ENCODE measurements around the gene FRMPD4.
"Not testable (repeated sequence)": the region's sequence is repeated elsewhere in the genome, so short reads cannot be mapped to it uniquely, and the experiment has no call there.

The FRMPD4 gene

DNA sequence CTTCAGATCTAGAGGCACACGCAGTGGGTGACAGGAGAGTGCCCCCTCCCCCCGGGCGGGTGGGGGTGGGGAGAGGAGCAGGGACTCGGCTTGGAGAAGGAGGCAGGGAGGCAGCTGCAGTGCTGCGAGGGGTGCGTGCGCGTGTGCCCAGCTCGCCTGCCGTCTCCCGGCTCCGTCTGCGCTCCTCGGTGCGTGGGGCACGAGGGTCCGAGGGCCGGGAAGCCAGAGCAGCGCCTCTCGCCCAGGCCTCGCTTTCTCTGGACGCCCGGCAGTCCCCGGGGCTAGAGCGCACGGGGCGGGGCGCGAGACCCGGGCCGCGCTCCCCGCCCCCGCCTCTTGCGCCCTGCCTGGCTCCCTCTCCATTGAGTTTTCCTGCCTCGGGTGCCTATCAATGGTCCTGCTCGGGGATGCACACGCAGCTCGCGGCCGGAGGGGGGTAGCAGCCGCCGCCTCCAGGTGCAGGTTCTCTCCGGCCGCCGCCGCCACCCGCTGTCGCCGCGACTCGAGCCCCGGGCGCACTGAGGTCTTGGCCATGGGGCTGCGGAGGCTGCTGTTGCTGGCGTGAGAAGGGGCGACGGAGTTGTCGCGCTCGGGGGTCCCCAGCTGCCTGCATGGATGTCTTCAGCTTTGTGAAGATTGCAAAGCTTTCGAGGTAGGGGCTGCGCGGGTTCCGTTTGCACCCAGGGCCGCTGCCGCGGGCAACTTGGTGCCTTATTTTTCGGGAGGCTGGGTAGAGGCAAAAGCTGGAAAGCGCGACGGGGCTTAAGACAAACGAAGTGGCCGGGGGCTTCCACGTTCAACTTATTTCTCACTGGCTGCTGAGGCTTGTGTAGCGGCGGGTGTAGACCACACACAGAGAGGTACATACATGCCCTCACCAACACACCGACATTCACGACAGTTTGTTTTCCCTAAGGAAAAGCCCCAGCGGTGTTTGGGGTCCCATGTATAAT, at the start of gene FRMPD4:
Gene FRMPD4, plus strand, starts transcription at position 113 of the 953 bp plus-strand sequence. Its CDS starts 499 bp downstream, at position 612.
- no peak for DNase-seq (ENCODE audit: low read depth in 2 of 2, low spot score in 1 of 2)

- no peak for DNase-seq (ENCODE audit: low read depth in 2 of 2, low spot score in 1 of 2)
These were observed 48.5 kb upstream of the FRMPD4 start for GRCh38 chrX:12089740-12090139.

- no peak for DNase-seq (ENCODE audit: low read depth in 2 of 2, low spot score in 1 of 2)
These were observed 25.0 kb upstream of the FRMPD4 start for GRCh38 chrX:12113321-12113720.

- DNase-seq (ENCODE audit: low read depth in 2 of 2, low spot score in 1 of 2): no peak
These were observed 22.9 kb upstream of the FRMPD4 start for GRCh38 chrX:12115377-12115776.

DNA sequence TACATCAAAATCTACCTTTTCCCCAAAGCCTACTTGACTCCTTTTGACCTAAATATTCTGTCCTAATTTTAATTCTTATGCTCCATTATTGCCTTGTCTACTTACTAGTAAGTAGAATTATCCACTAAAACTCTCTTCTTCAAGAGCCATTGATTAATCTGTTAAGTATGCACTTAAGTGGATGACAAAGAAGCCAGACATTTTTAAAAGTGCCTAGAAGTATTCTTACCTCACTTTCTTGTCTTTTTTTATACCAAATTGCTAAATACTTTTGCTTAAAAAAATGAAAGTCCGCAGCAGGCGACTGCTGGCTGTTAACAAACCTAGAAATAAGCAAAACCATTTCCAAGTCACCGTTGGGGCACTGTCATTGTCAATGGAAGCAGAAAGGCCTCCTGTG, 20.1 kb upstream of the FRMPD4 start:
- no peak for DNase-seq (ENCODE audit: low read depth in 2 of 2, low spot score in 1 of 2)

GRCh38 chrX:12128017-12128416, 10.3 kb upstream of the FRMPD4 start:
- DNase-seq (ENCODE audit: low read depth in 2 of 2, low spot score in 1 of 2): no peak

DNA sequence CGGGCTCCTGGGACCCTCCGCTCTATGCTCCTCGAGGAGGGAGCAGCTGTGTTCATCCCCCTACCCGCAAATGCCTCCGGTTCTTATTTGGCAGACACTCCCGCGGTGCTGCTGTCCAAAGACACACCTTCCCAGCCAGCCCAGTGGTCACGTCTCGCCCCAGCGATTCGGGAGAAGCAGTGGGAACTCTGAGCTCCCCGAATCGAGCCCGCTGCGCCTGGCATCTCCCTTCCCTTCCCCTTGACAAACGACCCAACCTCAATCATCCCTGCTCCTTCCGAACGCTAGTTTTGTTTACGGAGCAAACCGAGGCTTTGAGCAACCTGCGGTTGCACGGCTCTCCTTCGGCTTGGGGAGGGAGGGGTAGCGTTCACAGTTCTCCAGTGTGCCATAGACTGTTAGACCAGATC, 317 bp upstream of the FRMPD4 start:
- DNase-seq (ENCODE audit: low read depth in 2 of 2, low spot score in 1 of 2): no peak

GRCh38 chrX:12139934-12140611, 1.8 kb downstream of the FRMPD4 start:
- DNase-seq (ENCODE audit: low read depth in 2 of 2, low spot score in 1 of 2): no peak

- no peak for DNase-seq (ENCODE audit: low read depth in 2 of 2, low spot score in 1 of 2)
These were observed 3.2 kb downstream of the FRMPD4 start for GRCh38 chrX:12141511-12141910.

DNA sequence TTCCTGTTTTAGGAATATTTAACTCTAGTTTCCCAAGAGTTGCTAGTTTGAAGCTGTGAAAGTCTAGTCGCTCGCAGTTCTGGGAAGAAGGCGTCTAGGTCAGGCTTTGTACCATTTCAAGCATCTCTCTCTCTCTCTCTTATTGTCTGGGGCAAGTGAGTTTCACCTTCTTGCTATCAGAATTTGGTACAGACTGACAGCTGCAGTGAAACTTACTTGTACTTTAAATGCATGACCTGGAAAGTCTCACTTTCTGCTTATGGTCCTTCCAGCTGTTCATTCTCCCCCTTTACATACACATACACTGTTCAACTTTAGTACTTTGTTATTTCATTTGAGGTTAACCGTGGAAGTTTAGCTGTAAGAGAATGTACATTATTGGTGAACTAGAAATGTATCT, 4.4 kb downstream of the FRMPD4 start:
- DNase-seq (ENCODE audit: low read depth in 2 of 2, low spot score in 1 of 2): no peak

- DNase-seq (ENCODE audit: low read depth in 2 of 2, low spot score in 1 of 2): no peak
These were observed 7.1 kb downstream of the FRMPD4 start for GRCh38 chrX:12145402-12145801.

DNA sequence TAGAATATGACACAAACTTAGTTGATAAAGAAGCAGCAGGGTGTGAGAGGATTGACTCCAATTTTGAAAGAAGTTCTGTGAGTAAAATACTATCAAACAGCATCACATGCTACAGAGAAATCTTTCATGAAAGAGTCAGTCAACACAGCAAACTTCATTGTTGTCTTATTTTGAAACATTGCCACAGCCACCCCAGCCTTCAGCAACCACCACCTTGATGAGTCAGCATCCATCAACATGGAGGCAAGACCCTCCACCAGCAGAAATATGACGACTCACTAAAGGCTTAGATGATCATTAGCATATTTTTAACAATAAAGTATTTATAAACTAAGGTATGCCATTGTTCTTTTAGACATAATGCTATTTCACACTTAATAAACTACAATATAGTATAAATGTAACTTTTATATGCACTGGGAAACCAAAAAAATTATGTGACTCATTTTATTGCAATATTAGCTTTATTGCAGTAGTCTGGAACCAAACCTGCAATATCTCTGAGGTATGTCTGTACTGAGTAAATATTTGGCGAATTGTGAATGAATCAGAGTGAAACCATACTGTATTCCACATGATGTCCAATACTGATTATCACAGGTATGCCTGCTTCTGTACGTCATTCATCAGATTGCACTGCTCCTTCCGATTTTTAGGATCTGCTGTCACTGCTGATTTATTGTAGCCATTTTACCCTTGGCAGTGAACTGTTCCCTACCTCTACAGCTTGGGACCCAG, 11.6 kb downstream of the FRMPD4 start:
- DNase-seq (ENCODE audit: low read depth in 2 of 2, low spot score in 1 of 2): no peak

DNA sequence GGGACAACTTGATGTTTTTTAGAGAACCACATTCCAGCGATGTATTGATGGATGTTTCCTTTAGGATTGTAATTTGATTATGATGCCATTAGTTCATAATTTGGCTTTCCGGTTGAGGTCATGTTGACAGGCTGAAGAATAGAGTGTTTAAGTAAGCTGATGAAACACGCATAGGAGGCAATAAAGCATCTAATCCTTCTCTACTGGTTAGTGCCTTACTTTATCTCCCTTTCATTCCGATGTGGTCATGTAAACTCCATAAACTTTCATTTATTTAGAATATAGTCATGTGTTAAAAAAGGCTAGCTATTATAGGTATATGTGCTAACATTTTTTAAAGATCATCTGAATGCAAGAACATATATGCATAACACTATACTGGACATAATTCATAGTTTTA, 15.0 kb downstream of the FRMPD4 start:
- DNase-seq (ENCODE audit: low read depth in 2 of 2, low spot score in 1 of 2): no peak

DNA sequence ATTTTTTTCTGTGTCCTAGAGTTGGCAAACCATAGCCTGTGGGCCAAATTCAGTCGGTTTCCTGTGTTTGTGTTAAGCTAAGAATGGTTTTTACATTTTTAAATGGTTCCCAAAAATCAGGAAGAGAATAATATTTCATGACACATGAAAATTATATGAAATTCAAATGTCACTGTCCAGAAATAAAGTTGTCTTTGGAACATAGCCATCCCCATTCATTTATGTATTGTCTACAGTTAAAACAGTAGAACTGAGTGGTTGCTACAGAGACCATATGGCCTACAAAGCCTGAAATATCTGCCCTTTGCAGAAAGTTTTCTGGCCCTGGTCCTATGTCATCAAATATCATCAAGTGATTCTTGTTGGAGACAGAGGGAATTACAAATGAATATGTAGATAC, 15.5 kb downstream of the FRMPD4 start:
- DNase-seq (ENCODE audit: low read depth in 2 of 2, low spot score in 1 of 2): no peak

GRCh38 chrX:12159799-12160198, 21.5 kb downstream of the FRMPD4 start:
- DNase-seq (ENCODE audit: low read depth in 2 of 2, low spot score in 1 of 2): no peak

DNA sequence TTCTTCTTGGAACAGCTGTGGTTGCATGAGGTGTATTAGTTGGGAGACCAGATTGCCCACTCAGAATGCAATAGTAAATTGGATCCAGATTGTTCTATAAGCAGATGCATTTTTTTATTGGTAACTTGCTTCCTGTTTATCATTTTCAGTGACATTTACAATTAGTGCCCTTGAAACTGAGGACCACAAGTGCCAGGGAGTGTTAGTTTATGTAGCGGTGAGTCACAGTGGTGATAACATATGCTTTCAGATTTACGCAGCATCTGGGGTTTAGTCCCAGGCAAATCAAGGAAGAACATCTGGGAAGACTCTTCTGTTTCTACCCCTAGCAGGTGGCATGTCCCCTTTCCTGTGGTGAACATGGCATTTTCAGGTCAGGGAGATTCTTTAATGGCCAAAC, 24.1 kb downstream of the FRMPD4 start:
- no peak for DNase-seq (ENCODE audit: low read depth in 2 of 2, low spot score in 1 of 2)

- DNase-seq (ENCODE audit: low read depth in 2 of 2, low spot score in 1 of 2): not testable (repeated sequence)
These were observed 25.9 kb downstream of the FRMPD4 start for GRCh38 chrX:12164180-12164579.

DNA sequence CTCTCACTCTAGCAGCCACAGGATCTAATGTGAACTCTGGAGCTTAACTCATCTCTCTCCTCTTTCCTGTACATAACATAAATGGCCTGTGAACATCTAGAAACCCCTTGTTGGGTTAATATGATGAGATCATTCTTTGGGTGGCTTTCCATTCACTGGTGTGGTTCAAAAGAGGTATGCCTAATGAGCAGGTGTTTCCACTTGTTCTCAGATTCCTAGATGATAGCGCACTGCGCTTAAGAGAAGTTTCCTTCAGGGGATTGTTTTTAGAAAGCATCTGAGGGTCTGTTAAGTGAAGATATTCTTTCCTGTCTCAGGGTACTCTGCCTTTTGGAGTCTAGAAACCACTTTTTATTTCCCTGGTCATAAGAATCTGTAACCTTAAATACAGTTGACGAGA, 32.5 kb downstream of the FRMPD4 start:
- no peak for DNase-seq (ENCODE audit: low read depth in 2 of 2, low spot score in 1 of 2)

DNA sequence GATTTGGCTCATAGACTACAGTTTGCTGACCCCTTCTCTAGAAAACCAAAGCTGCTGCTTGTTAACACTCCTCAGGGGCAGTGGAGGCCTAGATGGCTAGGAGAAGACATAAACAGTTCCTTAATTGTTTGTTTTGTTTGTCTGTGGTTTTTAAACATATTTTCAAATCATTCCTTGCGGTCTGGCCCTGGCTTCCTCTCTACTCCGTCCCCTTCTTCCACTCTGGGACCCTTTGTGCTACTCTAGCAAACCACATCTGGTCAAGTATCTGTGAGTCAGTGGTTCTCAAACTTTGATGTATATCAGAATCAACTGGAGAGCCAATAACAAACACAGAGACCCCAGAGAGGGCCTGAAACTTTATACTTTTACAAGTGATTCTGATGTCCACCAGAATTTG, 36.1 kb downstream of the FRMPD4 start:
- DNase-seq (ENCODE audit: low read depth in 2 of 2, low spot score in 1 of 2): no peak

DNA sequence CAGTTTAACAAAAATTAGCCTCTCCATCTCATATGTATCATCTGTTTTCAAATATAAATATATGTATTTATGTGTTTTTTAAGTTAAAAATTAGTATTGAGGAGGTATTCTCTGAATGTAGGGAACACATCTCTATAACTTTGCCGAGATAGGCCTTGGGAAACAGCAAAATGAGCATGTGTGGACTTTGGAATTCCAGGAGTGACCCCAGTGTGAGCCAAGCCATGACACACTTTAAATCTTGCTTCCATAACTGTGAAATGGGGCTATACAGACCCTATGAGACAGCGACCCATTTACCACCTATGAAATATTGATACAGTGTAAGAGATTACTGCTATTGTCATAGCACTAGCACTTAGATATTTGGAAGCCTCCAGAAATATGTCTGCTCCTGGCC, 58.8 kb downstream of the FRMPD4 start:
- no peak for DNase-seq (ENCODE audit: low read depth in 2 of 2, low spot score in 1 of 2)

GRCh38 chrX:12206413-12206812, 68.1 kb downstream of the FRMPD4 start:
- no peak for DNase-seq (ENCODE audit: low read depth in 2 of 2, low spot score in 1 of 2)

All from stimulated activated CD8-positive, alpha-beta memory T cell treated with anti-CD3 and anti-CD28 coated beads, Interleukin-4, amount 100 ng/mL, for 1 hour (primary cell).